Hematopoietic multipotent progenitor cell treated with erythropoietin and hydrocortisone succinate and interleukin-3 and kit ligand, for 6 days (in vitro differentiated cells): ENCODE data around the gene CFAP221.

Experiments
- DNase-seq: peaks from one replicate; pipeline ENCODE4 v3.0.0-alpha.2; 2015

Gene CFAP221

DNA sequence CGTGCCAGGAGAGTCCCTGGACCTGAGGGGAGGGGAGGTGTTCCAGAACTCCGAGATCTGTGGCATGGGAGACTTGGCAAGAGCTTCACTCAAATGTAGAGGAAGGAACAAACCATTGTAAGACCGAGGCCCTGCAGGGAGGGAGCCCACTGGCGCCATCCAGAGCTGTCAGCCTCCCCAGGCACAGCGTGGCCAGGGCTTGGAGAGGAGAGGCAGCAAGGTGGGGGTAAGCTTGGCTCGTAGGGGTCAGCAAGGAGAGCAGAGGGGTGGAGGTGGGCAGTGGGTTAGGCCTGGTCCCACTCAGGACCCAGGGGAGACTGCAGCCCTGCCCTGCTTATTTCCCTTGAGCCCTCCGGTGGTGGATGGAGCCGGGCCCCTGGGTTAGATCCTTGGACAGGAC, 138.3 kb downstream of the CFAP221 start:
- DNase-seq: no peak

DNA sequence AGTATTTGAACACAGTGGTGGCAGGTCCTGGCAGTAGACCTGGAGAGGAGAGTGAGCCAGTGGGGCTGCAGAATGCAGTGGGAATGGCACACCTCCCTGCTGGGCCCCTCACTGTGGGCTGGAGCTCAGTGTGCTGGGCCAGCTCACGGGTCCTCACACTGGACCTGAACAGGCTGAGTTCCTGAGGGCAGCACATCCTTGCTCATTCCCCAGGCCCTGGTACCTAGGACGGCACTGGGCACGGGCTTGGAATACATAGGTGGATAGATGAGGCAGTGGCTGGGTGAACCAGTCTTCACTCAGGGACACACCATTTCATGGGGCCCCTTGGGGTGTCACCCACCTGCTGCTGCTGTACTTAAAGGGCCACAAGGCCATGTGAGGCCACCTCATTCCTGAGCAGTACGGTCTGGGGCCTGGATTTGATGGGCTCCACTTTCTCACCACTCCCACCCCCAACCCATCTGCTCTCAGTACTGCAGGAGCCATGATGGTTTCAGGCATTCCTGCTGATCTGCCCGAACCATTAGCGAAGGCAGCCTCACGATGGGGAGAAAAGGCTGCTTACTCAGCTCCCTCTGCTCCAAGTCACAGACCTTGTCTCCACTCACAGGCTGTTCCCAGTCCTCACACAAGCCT, 138.9 kb downstream of the CFAP221 start:
- no peak for DNase-seq

DNA sequence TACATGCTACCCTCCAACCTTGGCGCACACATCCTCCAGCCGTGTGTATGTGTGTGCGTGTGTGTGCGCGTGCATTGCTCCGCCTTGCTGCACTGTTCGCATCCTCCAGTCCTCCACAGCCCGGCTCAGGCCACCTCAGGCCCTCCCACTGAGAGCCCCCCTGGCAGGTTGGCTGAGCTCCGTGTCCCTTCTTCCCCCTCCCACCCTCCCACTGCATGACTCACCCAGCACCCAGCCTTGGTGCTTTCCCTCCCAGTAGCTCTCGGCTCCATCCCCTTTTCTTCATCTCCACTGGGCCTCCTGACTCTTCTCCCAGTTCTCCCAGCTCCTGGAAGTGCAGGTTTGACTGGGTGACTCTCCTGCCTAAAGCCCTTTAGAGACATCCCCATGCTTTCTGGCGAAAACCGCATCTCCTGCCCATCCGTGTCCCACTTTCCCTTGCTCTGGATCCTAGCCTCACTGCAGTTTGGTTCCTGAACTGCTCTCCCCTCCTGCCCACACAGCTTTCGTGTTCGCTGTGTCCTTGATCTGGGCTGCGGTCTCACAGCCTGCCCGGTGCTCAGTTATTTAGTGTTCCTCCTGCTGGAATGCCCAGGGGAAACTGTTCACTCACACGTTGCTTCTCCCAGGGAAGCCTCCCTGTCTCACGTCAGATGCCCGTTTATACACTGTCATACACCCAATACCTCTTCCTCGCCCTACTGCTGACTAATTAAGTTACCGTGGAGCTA, 139.6 kb downstream of the CFAP221 start:
- no peak for DNase-seq

DNA sequence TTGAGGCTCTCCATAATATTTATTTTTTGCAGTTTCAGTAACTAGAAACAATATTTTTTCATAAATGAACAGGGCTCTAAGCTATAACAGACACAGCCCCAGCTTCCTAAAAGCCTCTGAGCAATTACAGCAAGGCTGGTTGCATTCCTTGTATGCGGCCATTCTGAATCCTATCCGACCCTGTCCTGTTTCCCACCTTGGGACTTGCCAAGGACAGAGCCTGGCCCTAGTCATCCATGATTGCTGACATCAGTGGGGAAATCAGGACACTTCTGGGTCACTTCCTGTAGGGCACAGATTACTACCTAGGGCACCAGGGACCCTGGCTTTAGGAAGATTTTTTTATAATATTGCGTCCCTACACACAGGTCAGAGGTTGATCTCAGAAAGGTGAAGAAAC, 140.3 kb downstream of the CFAP221 start:
- DNase-seq: no peak

DNA sequence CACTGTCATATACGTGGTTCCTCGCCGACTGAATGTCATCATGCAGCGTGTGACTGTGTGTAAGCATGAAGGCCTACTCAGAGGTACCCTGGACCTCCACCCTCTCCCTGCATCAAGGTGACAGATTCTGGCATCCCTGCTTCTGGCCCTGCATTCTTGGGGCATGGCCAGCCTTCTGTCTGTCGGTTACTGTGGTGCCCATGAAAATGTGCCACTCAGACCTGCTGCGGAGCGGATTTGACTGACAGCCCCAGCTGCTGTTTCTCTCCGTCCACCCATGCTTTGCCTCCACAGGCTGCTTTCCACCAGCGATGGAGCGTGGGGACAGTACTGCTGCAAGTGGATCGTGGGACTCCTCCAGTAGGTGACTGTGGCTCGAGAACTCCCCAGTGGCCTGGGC, 144.4 kb downstream of the CFAP221 start:
- DNase-seq: no peak

DNA sequence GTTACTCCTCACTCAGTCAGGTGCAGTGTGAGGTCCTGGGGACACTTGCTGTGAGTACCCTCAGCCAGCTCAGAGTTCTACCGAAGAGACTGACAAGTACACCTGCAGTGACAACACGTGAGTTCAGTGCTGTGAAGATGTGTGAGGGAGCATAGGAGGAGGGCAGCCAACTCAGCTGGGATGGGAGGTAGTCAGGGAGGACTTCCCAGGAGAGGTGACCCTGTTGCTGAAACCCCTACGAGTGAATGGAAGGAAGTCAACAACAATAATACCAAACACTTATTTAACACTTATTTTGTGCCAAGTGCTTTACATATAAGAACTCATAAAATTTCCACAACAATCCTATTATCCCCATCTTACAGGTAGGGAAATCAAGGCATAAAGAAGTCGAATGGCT, 145.0 kb downstream of the CFAP221 start:
- no peak for DNase-seq

DNA sequence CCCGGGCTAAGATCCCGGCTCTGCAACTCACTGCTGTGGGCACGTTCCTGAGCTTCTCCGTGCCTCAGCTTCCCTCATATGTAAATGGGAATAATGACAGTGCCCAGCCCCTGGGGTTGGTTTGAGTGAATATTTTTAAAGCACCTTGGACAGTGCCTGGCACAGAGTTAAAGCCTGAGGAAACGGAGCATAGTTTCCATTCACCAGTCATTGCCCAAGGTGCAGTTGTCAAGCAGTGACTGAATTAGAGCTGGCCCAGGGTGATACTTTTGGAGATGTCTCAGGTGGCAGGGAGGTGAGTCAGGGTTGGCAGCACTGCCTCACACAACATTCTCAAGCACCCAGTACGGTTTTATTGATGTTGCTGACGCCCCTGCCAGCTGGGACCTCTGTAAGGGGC, 146.9 kb downstream of the CFAP221 start:
- DNase-seq: no peak

DNA sequence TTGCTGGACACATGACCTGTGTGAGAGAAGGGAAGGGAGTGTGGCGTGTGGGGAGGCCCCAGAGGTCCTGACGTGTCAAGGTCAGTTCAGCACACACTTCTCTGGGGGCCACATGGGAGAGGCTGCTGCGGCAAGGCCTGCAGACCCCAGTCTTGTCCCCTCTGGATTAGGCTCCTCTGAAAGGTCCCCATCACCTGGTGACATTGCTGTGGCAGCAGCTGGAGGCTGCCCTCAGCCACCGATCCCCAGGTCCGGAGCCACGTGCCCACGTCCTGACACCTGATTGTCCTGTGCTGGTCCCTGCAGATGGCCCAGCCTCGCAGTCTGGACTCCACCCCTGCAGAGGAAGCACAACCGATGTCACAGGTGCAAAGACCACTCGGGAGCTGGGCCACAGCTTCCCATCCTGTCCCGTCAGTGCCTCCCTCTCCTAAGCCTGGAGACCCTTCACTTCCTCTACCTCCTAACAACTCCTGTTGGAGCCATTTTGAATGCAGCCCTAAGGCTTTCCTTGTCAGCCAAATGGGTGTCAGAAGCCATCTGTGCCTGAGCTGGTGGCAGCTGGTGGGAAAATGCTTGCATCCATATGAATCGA, 147.5 kb downstream of the CFAP221 start:
- DNase-seq: no peak

DNA sequence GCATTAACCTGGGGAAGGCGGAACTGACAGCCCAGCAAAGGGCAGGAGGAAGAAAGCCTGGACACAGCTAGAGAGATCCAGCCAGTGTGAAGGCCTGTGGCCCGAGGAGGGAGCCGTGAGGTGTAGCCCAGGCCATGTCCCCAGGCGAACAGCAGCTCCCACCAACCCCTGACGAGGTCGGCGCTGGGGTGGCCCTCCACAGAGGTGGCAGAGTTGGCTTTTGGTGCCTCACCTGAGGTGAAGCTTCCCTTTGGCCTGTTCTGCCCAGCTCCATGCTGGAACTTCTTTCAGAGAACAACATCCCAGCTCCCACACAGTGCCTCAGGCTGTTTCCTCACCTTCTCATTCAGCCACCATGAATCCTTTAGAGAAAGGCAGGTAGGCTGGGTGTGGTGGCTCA, 148.1 kb downstream of the CFAP221 start:
- DNase-seq: no peak

DNA sequence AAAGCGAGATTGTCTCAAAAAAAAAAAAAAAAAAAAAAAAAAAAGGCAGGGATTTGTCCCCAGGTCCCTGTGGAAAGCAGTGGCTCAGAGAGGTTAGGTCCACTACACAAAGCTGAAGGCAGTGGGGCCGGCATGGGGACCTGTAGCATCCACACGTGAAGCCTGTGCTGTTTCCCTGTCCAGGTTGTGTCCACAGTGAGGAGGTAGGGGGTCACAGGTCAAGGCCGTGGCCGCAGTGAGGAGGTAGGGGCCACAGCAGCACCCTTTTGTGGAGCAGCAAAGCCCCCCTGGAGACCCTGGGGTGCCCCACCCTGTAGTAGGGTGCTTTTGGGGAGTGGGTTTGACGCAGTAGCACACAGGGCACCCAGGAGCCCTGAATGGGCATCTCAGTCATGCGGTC, 148.7 kb downstream of the CFAP221 start:
- DNase-seq: no peak

DNA sequence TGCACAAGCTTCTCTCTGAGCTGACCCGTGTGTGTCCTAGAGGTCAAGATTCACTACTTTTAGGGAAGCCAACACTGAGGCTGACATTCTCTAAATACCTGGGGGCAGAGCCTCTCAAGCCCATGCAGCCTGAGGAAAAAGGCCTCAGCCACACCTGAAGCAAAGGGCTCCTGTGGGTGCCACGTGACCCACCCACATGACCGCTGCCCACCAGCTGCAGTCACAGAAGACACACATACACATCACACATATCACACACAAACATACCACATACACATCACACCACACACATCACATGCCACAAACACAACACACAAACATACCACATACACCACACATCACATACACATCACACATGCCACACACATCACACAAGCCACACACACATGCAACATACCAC, 149.3 kb downstream of the CFAP221 start:
- DNase-seq: no peak

DNA sequence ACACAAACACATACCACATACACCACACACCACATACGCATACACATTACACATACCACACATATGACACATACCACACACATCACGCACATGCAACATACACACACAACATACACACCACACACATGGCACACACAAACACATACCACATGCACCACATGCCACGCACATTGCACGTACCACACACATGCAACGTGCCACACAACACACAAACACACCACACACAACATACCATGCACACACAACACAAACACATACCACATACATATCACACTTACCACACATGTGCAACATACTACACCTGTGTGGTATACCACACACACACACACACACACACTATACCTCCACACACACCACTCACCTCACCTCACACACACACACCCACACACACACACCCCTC, 149.7 kb downstream of the CFAP221 start:
- DNase-seq: no peak

DNA sequence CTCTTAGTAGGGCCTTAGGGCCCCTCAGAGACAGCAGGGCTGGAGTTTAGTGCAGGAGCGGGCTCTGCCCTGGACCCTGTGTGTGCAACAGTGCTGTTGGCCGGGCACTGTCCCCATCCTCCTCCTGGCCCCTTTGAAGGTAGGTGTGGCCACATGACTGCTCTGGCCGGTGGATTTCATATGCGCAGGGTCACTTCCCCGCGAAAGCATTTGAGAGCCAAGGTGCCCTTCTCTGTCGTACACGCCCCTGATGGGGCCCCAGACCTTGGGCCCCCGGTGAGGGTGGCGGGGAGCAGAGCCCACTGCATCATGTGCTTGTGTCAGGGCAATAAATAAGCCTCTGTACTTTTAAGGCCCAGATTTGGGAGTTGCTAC, 150.2 kb downstream of the CFAP221 start:
- DNase-seq: no peak

DNA sequence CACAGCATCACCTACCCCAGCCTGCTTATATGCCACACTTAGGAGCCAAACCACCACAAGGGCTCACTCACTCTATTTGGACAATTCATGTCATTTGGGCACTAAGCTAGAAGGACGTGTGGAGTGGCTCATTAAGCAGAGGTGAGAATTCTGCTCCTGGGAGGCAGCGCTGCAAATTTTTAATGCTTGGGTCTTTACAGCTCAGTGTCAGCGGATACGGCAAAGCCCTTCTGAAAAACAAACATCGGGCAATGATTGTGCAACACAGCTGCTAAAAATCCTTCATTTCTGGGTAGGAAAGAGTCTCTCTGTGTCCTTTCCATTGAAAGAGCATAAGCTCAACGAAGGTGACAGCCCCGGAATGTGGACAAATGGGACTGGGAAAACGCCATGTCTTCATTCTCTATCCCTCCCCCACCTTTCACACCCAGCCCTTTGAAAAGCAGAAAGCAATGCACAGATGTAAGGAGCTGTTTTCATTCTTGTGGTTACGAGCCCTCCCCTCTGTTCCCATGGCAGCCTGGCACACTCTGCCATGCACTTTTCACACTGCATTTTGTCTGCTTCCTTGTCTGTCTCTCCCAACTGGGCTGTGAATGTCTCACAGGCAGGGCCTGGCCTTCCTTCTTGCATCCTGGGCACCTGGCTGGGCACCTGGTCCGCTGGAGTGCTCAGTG, 150.7 kb downstream of the CFAP221 start:
- no peak for DNase-seq

DNA sequence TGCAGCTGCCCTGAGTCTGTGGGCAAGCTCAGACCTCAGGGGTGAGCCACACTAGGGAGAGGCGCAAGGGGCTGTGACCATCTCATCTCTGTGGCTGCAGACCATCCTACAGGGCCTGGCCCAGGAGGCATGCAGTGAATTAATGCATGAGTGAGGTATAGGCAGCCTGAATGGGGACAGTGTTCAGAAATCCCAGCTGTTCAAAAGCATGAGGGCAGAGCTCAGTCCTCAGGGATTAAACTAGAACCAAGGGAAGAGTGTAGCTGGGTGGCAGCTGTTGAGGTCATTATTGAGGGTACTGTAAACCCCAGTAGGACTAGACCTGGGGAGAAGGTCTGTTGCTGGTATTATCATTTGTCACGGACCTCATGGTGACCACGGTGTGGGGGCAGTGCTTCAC, 151.8 kb downstream of the CFAP221 start:
- no peak for DNase-seq

DNA sequence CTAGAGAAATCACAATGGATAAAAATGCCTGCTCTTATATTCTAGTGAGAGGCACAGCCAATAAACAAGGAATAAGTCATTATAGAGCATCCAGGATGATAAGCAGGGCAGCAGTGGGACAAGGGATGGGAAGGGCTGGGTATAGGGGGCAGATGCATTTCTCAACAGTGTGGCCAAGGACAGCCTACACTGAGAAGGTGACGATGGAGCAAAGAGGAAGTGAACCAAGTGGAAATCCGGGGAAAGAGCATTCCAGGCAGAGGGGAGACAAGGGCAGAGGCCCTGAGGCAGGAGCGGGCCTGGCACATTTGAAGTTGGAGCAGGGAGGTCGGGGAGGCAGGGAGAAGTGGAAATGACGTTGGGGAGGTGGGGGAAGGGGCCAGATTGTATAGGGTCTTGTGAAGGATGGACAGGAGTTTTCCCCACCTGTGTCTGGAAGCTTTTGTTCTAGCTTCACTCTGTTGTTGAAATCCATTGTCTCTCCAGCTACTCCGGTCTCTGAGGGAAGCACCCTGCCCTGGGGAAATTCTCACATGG, 152.3 kb downstream of the CFAP221 start:
- no peak for DNase-seq

DNA sequence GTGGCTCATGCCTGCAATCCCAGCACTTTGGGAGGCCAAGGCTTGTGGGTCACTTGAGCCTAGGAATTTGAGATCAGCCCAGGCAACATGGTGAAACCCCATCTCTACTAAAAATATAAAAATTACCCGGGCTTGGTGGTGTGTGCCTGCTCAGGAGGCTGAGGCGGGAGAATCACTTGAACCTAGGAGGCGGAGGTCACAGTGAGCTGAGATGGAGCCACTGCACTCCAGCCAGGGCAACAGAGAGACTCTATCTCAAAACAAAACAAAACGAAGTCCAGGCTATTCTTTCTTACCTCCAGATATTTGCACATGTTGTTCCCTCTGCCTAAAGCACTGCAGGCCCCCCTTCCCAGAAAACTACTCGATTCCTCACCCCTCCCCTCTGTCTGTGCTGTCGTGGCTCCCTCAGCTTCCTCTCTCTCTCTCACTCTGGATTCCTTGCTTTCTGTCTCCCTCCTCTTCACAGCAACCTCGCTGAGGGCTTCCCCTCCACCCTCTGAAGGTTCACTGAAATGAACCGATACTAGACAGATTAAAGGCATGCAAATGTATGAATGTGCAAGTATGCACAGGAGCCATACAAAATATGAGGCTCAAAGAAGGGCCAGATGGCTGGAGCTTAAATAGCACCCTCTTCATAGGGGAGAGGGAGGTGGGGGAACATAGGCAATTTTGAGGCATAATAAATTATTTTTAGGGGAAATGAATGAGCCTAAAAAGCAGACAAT, 153.2 kb downstream of the CFAP221 start:
- DNase-seq: no peak

DNA sequence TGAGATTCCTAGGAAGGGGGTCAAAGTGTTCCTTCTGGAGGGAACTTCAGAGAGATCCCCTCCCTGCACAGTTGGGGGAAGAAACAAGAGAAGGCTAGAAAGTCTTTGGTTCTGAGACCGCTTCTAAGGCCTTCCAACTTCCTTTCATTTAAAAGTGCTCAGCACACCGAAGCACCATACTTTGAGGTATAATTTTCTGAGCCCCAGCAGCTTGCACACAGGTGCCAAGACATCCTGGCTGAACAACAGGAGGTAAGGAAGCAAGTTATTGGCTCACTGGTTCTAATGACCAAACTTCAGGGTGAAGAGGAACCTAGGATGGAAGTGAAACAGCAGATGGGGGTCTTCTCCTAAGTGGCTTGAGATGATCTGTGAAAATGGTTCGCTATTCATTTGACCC, 154.0 kb downstream of the CFAP221 start:
- no peak for DNase-seq

DNA sequence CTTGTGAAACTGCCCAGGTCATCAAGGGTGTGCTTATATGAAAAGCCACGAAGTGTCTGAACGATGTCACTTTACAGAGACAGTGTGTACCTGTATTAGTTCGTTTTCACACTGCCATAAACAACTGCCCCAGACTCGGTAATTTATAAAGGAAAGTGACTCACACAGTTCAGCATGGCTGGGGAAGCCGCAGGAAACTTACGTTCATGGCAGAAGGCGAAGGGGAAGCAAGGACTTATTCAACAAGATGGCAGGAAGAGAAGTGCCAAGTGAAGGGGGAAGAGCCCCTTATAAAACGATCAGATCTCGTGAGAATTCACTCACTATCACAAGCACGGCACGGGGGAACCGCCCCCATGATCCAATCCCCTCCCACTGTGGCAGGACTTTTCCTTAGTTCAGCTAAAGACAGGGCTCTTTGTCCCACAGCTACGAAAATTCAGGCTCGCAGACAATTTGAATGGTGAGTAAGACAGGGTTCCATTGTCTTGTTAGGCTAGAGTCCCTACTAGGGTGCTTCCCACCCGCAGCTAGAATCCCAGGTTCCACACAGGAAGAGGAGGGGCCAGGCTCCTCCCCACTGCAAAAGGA, 154.9 kb downstream of the CFAP221 start:
- DNase-seq: no peak

DNA sequence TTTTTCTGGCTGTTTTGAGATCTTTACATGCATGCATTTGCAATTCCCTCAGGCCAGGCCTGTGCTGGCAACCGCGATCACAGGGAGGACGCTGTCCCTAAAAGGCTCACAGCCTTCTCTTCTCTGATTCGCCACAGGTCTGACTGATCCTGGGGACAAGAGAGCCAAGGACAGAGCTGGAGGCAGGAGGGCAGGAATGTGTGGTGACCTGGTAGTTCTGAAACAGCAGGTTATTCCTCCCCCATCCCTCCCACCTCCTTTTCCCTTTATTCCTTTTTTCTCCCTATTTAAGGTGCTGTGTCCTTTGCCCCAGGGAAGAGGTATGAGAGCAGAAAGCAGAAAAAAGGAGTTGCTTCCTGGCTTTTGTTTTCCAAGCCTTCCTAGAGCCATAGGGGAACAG, 156.6 kb downstream of the CFAP221 start:
- DNase-seq: no peak

DNA sequence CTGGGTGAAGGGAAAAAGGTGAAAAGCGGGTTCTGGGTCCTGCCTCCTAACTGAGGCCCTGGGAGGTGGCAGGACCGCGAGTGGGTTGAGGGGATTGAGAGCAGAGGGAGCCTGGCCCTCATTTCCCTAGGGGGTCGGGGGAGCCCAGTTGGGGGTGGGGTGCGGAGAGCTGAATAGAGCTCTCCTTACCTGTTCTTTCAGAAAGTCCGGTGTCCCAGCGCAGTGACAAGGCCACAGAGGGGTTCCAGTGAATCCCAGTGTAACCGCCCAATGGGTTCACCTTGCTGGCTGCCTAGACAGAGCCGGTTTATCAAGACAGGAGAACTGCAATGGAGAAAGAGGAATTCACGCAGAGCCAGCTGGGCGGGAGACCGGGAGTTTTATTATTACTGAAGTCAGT, 157.1 kb downstream of the CFAP221 start:
- no peak for DNase-seq

DNA sequence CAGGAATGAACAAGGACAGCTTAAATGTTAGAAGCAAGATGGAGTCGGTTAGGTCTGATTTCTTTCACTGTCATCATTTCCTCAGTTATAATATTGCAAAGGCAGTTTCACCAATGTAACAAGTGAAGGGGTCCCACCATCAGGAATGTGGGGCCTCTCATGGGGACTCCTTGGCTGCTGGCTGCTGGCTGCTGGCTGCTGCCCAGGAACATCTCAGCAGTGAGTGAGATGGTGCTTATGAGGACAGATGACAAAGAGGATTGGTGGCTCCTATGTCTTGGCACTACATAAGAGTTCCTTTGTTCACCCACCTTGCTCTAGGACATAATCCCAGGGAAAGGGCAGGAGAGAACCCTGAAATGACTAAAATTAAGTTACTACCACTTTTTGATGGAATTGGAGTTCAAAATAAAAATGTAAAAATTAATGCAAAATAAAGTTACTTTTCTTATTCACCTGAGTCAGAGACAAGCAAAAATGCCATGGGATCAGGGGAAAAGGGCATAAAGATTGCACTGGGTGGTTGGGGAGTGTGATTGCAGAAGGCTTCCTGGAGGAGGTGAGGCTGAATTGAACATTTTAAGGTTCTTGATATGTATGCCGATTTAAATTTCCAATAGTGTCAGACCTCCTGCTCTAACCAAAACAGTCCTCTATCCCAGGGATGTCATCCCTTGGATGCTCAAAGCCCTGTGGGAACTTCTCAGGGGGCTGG, 158.1 kb downstream of the CFAP221 start:
- DNase-seq: no peak
